Skeletal muscle satellite cell (primary cell): ENCODE data around the gene ZNF775.

Experiments
- H3K27me3 ChIP-seq: 2 replicates; pipeline ENCODE4 v1.7.0; 2013; ENCODE audit warnings: low read length; ENCODE audit not compliant: control insufficient read depth, insufficient read depth
- H3K36me3 ChIP-seq: 2 replicates; pipeline ENCODE4 v1.7.0; 2013; ENCODE audit warnings: mild to moderate bottlenecking, control low read depth, low read length; ENCODE audit not compliant: insufficient read depth
- H3K4me1 ChIP-seq: 2 replicates; pipeline ENCODE4 v1.7.0; 2013; ENCODE audit warnings: low read length; ENCODE audit not compliant: control insufficient read depth, insufficient read depth
- H3K4me2 ChIP-seq: 2 replicates; pipeline ENCODE4 v1.7.0; 2013; ENCODE audit warnings: mild to moderate bottlenecking, low read length
- H3K4me3 ChIP-seq: 2 replicates; pipeline ENCODE4 v1.7.0; 2013; ENCODE audit warnings: low read length
- H3K9ac ChIP-seq: 2 replicates; pipeline ENCODE4 v1.7.0; 2013; ENCODE audit warnings: mild to moderate bottlenecking, low read depth, low read length, moderate library complexity
- H3K9me3 ChIP-seq: replicated peaks from 2 replicates; pipeline ENCODE4 v1.7.0; 2013; ENCODE audit warnings: mild to moderate bottlenecking, control low read depth, low read length

ZNF775 gene

DNA sequence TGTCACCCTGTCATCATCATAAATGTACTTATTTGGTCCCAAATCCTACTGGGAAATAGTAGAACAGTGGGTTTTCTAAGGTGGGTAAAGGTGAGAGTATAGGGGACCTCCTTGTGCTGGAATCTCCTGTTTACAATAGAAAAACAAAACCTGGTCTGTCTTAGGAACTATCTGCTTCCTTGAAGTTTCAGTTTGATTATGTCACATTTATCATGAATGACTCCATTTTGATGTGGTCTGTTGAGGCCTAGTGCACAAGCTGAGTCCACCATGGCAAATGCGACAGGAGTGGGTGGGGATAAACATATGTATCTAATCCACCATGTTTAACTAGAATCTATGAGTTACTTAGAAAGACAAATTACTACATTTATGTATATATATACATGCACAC lies 23.5 kb upstream of the ZNF775 start:
- no peak overlapping the region for H3K4me2 ChIP-seq
- H3K4me3 ChIP-seq, result no peak overlapping the region
- H3K36me3 ChIP-seq, result no peaks in the 10 kb centered on the region
- H3K9ac ChIP-seq, result no peak overlapping the region
- no peaks in the 10 kb centered on the region for H3K9me3 ChIP-seq
- H3K4me1 ChIP-seq, result peaks cover 4% of the 10 kb centered on the region
- peaks cover 4% of the 10 kb centered on the region for H3K27me3 ChIP-seq

GRCh38 chr7:150356265-150356897 lies 22.7 kb upstream of the ZNF775 start:
- no peaks in the 10 kb centered on the region for H3K36me3 ChIP-seq
- H3K4me1 ChIP-seq, result peaks cover 4% of the 10 kb centered on the region
- no peaks in the 10 kb centered on the region for H3K9me3 ChIP-seq

DNA sequence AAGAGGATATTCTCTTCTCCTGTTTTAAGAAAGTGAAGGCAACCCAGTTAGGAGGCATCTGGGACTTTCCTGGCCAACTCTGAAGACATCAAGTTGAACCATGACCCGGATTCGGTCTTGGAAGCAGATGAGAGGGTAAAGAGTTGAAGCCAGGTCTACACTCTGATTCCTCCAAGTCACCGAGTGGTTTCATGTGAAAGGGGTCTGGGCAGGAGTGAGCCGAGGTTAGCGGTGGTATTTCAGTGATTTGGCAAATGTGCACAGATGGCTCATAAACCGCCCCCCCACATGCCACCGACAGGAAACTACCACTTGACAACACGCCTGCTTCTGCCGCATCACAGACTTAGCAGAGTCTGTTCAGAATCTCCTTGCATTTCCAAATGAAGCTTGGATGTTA lies 21.9 kb upstream of the ZNF775 start:
- Histone ChIP-seq H3K9me3 (no peaks in the 10 kb centered on the region), H3K36me3 (no peaks in the 10 kb centered on the region), H3K4me3 (no peak overlapping the region), H3K27me3 (no peaks in the 10 kb centered on the region), H3K4me2 (no peak overlapping the region), H3K9ac (no peak overlapping the region), H3K4me1 (peaks cover 4% of the 10 kb centered on the region)

More at GRCh38 chr7:150356265-150356897, 22.7 kb upstream of the ZNF775 start:
- Histone ChIP-seq H3K4me2 (no peak overlapping the region), H3K9ac (no peak overlapping the region), H3K27me3 (peaks cover 4% of the 10 kb centered on the region), H3K4me3 (no peak overlapping the region)

- Histone ChIP-seq H3K9me3 (no peaks in the 10 kb centered on the region), H3K4me1 (peaks cover 4% of the 10 kb centered on the region), H3K9ac (no peak overlapping the region), H3K4me2 (no peak overlapping the region), H3K4me3 (no peak overlapping the region), H3K36me3 (no peaks in the 10 kb centered on the region), H3K27me3 (peaks cover 6% of the 10 kb centered on the region)
Measured at GRCh38 chr7:150357771-150358427, 21.2 kb upstream of the ZNF775 start.

DNA sequence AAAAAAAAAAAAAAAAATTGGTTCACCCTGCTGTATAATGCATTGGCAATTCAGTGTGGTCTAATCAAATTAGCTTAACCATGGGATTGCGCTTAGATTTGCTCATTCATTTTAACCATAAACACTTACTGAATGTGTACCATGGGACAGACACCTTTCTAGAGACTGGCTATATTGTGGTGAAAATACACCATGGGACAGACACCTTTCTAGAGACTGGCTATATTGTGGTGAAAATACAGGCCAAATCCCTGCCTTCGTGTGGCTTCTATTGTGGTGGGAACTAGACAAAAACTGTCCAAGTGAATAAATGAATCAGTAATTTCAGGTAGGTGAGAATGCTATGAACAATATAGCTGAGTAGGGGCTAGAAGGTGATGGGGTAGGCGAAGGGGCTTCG lies 20.7 kb upstream of the ZNF775 start:
- H3K4me2 ChIP-seq, result no peak overlapping the region
- peaks cover 4% of the 10 kb centered on the region for H3K4me1 ChIP-seq
- no peaks in the 10 kb centered on the region for H3K9me3 ChIP-seq
- H3K4me3 ChIP-seq, result no peak overlapping the region
- H3K27me3 ChIP-seq, result peaks cover 9% of the 10 kb centered on the region
- no peaks in the 10 kb centered on the region for H3K36me3 ChIP-seq
- no peak overlapping the region for H3K9ac ChIP-seq

GRCh38 chr7:150358988-150359621 lies 20.0 kb upstream of the ZNF775 start:
- Histone ChIP-seq H3K9me3 (no peaks in the 10 kb centered on the region), H3K4me3 (no peak overlapping the region), H3K4me2 (no peak overlapping the region), H3K36me3 (no peaks in the 10 kb centered on the region), H3K9ac (no peak overlapping the region), H3K4me1 (peaks cover 4% of the 10 kb centered on the region), H3K27me3 (peaks cover 9% of the 10 kb centered on the region)

DNA sequence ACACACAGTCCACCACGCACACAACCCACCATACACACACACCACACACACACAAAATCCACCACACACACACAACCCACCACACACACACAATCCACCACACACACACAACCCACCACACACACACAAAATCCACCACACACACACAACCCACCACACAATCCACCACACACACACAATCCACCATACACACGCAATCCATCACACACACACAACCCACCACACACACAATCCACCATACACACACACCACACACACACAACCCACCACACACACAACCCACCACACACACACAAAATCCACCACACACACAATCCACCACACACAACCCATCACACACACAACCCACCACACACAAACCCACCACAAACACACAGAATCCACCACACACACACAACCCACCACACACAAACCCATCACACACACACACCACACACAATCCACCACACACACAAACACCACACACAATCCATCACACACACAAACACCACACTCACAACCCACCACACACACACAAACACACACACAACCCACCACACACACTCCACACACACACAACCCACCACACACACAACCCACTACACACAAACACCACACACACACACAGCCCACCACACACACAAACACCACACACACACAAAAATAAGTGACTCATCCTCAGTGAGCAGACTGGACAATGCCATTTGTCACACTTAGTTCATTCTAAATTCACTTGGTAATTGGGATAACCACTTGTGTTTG lies 19.3 kb upstream of the ZNF775 start:
- no peaks in the 10 kb centered on the region for H3K36me3 ChIP-seq
- no peak overlapping the region for H3K4me3 ChIP-seq
- H3K9me3 ChIP-seq, result no peaks in the 10 kb centered on the region
- H3K27me3 ChIP-seq, result peaks cover 9% of the 10 kb centered on the region
- peaks cover 4% of the 10 kb centered on the region for H3K4me1 ChIP-seq
- H3K4me2 ChIP-seq, result no peak overlapping the region
- H3K9ac ChIP-seq, result no peak overlapping the region

DNA sequence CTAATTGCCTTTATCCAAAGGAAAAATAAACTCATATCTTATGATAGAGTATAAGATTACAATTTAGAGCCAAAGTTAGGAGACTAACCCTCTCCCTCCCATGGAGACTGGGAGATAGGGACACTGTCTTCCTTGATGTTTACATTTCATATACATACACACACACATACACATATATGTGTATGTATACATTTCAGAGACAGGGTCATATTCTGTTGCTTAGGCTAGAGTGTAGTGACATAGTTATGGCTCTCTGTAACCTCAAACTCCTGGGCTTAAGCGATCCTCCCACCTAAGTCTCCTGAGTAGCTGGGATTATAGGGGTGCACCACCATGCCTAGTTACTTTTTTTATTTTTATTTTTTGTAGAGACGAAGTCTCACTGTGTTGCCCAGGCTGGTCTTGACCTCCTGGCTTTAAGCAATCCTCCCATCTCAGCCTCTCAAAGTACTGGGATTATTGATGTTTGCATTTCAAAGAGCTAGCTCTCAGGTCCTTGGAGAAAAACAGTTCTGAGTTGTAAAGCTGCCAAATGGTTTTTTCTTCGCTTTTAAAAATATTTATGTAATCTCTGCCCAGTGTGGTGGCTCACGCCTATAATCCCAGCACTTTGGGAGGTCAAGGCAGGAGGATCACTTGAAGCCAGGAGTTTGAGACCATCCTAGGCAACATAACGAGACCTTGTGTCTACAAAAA lies 18.6 kb upstream of the ZNF775 start:
- H3K9ac ChIP-seq, result no peak overlapping the region
- peaks cover 4% of the 10 kb centered on the region for H3K4me1 ChIP-seq
- no peaks in the 10 kb centered on the region for H3K36me3 ChIP-seq
- no peaks in the 10 kb centered on the region for H3K9me3 ChIP-seq
- H3K27me3 ChIP-seq, result peaks cover 9% of the 10 kb centered on the region
- H3K4me3 ChIP-seq, result no peak overlapping the region
- no peak overlapping the region for H3K4me2 ChIP-seq

DNA sequence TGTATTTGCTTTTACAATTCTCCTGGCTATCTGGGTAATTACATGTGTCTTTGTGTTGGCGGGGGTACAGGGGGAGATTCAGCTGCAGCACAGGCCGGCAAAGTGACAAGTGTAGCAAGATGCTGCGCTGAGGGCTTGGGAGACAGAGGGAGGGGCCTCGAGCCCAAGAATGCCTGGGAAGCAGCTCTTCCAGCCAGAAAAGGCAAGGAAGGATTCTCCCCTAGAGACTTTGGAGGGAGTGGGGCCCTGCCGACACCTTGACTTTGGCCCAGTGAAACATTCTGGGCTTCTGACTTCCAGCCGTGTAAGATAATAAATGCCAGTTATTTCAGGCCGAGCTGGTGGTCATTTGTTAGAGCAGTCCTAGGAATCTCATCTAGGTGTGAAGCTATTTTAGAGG lies 17.7 kb upstream of the ZNF775 start:
- Histone ChIP-seq H3K9ac (no peak overlapping the region), H3K27me3 (peaks cover 9% of the 10 kb centered on the region), H3K4me1 (peaks cover 4% of the 10 kb centered on the region), H3K9me3 (no peaks in the 10 kb centered on the region), H3K36me3 (no peaks in the 10 kb centered on the region), H3K4me2 (no peak overlapping the region), H3K4me3 (no peak overlapping the region)

DNA sequence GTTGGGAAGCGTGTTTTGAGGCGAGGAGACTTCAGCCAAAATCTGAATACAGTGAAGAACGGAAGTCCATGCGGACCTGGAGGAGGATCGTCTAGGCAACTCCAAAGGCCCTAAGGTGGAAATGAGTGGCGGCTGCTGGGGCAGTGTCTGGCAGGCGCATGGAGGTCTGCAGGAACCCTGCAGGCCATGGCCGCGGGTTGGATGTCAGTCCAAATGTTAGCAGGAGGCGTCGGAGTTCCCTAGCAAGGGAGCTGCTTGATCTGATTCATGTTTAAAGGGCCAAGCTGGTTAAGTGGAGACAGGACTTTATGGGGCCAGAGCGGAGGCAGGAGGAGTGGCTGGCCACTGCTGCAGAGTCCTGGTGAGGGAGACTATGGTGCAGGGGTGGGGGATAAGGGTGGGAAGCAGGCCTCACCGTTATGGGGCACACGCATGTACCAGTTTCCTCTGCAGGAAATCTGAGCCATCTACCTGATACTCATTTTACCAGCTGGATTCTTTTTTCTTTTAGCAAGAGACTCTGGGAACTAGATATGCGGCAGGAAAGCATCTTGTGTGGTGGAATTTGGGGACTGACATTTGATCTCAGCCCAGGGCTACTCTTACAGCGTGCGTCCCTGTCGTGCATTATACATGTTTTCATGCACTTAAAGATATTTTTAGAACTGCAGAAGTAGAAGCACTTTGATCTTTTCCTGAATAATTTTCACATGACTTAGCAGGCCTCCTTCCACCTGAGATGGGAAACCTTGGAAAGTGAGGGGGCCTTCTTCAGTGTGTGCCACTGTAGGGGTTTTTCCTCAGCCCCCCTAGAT lies 17.1 kb upstream of the ZNF775 start:
- H3K36me3 ChIP-seq, result no peaks in the 10 kb centered on the region
- no peak overlapping the region for H3K9ac ChIP-seq
- no peak overlapping the region for H3K4me2 ChIP-seq
- peaks cover 4% of the 10 kb centered on the region for H3K4me1 ChIP-seq
- peaks cover 9% of the 10 kb centered on the region for H3K27me3 ChIP-seq
- H3K4me3 ChIP-seq, result no peak overlapping the region
- no peaks in the 10 kb centered on the region for H3K9me3 ChIP-seq
